SJCRH30 (cell line): ENCODE results near the gene ANKRD40. TPM values are rescaled to one million over a fixed set of nuclear protein-coding genes. Genes with fewer than 3 reads are reported as not detected.

Experiments used
- DNase-seq, 2 experiments: peaks; one replicate each; pipeline ENCODE4 v3.0.0-alpha.2; 2015 to 2020
- H3K27ac ChIP-seq: fragments of 250-450 bp; sonication (Bioruptor Pico); 2 replicates; pipeline ENCODE4 v1.5.1; 2020; ENCODE audit warnings: mild to moderate bottlenecking, moderate library complexity
- H3K27me3 ChIP-seq: fragments of 250-450 bp; sonication (Bioruptor Pico); 2 replicates; pipeline ENCODE4 v1.5.1; 2020; ENCODE audit warnings: mild to moderate bottlenecking, moderate library complexity
- H3K36me3 ChIP-seq: fragments of 250-450 bp; sonication (Bioruptor Pico); 2 replicates; pipeline ENCODE4 v1.5.1; 2020; ENCODE audit warnings: mild to moderate bottlenecking, moderate library complexity
- H3K4me1 ChIP-seq: fragments of 250-450 bp; sonication (Bioruptor Pico); 2 replicates; pipeline ENCODE4 v1.5.1; 2020; ENCODE audit warnings: mild to moderate bottlenecking, moderate library complexity
- H3K4me3 ChIP-seq: fragments of 250-450 bp; sonication (Bioruptor Pico); 2 replicates; pipeline ENCODE4 v1.5.1; 2020; ENCODE audit warnings: mild to moderate bottlenecking, moderate library complexity
- H3K9me3 ChIP-seq: fragments of 250-450 bp; sonication (Bioruptor Pico); replicated peaks from 2 replicates; pipeline ENCODE4 v1.5.1; 2020; ENCODE audit warnings: mild to moderate bottlenecking, moderate library complexity
- total RNA-seq: library from RNA; depleted of rRNA; stranded (reverse); fragments of >200 nt; shearing (Covaris generic); gene quantifications from 2 replicates; pipeline ENCODE4 v1.2.3, GENCODE V29; 2014; rRNA removed

The ANKRD40 gene
- total RNA-seq, 1 experiment from 2014 or later = 48.1 TPM

DNA sequence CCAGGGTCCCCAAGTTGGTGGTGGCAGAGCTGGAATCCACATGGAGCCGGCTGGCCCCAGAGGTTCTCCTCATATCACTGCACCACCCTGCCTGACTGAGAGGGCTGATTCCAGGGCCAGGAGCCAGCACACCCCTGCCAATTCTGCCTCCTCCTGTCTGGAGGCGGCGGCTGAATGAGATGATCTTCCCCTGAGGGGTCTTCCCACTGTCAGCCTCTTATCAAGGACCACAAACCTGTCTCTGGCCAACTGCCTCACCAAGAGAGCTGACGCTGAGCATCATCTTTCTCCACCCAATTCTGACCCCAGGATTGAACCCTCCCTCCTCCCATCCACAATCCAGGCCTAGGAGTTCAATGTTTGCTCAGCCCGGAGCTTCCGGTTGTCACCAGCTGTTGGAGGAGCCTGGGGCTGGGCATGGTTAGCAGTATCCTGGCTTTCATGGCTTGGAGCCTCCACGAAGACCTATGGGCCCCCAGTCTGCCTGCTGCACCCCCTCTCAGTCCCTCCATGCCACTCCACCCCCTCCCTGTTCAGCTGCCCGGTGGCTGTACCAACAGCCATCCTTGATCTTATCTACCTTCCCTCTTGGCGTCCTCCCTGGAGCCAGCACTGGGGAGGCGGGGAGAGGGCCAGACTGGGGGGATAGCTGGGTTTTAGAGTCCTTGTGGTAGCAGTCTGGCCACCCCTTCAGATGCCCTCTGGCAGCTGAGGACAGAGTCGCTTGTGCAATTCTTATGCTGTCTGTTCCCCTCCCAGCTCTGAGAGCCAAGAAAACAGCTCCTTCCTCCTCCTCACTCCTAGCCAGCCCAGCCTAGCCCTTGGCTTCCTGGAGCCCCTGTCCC is 47.5 kb downstream of the ANKRD40 start:
- Histone ChIP-seq H3K27me3 (no peaks in the 10 kb centered on the region), H3K4me1 (peaks cover 24% of the 10 kb centered on the region), H3K4me3 (no peak overlapping the region), H3K36me3 (no peaks in the 10 kb centered on the region), H3K9me3 (no peaks in the 10 kb centered on the region), H3K27ac (peak overlapping the region; percentile 35)
- peak; percentile 58 to 74 for DNase-seq

DNA sequence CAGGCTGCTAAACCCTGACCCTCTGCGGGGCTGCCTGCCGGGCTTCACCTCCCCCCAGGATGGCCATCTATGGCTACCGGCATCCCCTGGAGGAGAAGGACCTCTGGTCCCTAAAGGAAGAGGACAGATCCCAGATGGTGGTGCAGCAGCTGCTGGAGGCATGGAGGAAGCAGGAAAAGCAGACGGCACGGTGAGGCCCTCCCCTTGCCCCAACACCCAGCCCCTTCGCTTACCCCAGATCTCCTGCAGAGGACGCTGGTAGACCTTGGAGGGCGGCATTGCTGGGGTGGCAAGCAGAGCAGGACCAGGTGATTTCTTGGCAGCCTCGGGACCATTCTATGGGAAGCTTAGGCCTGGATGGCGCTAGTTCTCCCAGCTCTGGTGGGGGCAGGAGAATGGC is 48.5 kb downstream of the ANKRD40 start:
- Histone ChIP-seq H3K4me1 (peaks cover 24% of the 10 kb centered on the region), H3K9me3 (no peaks in the 10 kb centered on the region), H3K27ac (no peak overlapping the region), H3K27me3 (no peaks in the 10 kb centered on the region), H3K36me3 (no peaks in the 10 kb centered on the region), H3K4me3 (no peak overlapping the region)
- no peak for DNase-seq

DNA sequence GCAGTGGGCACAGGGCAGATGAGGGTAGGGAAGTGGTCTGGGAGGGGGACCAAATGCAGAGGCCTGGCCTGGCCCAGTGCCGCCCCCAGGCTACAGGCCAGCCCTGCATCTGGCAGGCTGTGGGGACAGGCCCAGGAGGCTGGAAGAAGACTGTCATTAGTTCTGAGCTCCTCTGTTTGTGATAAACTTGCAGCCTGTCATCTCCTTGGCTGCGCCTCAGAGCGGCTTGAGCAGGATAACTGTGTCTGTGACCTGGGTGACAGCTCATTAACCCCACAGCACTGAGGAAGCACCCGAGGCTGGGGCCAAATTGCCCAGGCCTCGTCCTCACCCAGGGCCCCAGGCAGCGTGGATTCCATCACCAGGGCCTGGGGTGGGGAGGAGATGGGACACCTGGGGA is 49.1 kb downstream of the ANKRD40 start:
- Histone ChIP-seq H3K4me3 (no peak overlapping the region), H3K4me1 (peaks cover 24% of the 10 kb centered on the region), H3K36me3 (no peaks in the 10 kb centered on the region), H3K27ac (no peak overlapping the region), H3K9me3 (no peaks in the 10 kb centered on the region), H3K27me3 (no peaks in the 10 kb centered on the region)
- no peak for DNase-seq

DNA sequence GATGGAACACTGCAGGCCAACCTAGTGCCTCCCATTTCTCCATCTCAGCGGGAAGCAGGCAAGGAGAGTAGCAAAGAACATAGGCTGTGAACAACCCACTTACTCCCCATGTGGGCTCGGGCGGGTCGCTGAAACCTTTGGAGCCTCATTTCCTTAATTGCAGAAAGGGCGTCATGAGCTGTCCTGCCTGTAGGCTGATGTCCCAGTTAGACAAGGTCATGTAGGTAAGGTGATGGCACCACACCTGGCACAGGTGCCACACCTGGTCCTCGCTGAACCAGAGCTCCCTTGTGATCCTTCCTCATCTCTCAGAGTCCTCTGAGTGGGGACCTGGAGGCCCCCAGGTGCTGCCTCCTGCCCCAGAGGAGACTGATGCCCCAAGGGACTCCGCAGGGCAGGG is 50.1 kb downstream of the ANKRD40 start:
- no peak for DNase-seq
- no peaks in the 10 kb centered on the region for H3K36me3 ChIP-seq
- no peaks in the 10 kb centered on the region for H3K9me3 ChIP-seq
- no peak overlapping the region for H3K4me3 ChIP-seq
- H3K27me3 ChIP-seq = no peaks in the 10 kb centered on the region
- peaks cover 24% of the 10 kb centered on the region for H3K4me1 ChIP-seq
- H3K27ac ChIP-seq = no peak overlapping the region

DNA sequence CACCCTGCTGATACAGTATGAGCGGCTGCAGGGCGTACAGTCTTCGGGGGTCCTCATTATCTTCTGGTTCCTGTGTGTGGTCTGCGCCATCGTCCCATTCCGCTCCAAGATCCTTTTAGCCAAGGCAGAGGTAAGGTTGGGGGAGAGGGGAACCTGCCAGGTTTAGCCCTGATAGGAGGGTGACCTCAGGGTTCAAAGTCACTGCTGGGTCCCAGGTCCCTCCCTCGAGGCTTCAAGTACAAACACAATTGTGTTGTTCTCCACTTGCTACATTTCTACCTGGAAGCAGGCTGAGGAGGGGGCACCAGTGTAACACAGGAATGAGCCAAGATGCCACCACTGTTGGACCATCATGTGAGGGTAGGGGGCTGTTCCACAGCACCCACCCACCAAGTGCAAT is 50.7 kb downstream of the ANKRD40 start:
- H3K4me1 ChIP-seq = peaks cover 23% of the 10 kb centered on the region
- H3K27me3 ChIP-seq = no peaks in the 10 kb centered on the region

DNA sequence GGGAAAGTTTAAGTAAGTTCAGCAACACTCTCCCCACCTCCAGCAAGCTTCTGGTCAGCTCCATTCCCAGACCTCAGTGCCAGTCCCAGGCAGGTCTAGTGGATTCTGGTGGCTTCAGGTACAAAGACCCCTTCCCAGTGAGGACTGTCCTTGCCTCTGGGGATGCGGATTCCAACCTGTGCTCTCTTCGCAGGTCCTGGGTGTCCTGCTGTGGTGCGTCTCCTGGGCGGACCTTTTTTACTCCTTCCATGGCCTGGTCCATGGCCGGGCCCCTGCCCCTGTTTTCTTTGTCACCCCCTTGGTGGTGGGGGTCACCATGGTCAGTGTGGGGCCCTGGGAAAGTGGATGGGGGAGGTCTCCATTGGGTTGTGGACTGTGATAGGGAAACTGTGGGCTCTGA is 51.2 kb downstream of the ANKRD40 start:
- Histone ChIP-seq H3K36me3 (no peaks in the 10 kb centered on the region), H3K27ac (no peak overlapping the region), H3K9me3 (no peaks in the 10 kb centered on the region), H3K27me3 (no peaks in the 10 kb centered on the region), H3K4me3 (no peak overlapping the region), H3K4me1 (peaks cover 17% of the 10 kb centered on the region)
- DNase-seq = no peak

More for the DNA sequence above, 50.7 kb downstream of the ANKRD40 start:
- Histone ChIP-seq H3K36me3 (no peaks in the 10 kb centered on the region), H3K9me3 (no peaks in the 10 kb centered on the region), H3K4me3 (no peak overlapping the region), H3K27ac (no peak overlapping the region)
- no peak for DNase-seq

DNA sequence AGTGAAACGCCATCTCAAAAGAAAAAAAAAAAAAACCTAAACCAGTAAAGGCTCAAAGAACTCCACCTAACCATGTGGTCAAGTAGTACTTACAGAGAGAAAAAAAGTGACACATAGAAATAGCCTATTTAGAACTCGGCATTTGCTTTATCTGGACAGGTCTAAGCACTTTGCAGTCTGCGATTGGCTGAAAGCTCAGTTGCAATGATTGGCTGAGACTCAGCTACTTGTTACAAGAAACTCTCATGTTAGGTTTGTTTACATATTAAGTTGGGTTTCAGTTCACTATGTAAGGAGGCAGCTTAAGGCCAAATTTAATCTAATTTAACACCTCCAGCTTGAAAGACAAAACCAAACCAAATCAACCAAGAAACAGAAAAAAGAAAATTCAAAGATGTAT is 54.0 kb downstream of the ANKRD40 start:
- H3K4me3 ChIP-seq = no peak overlapping the region
- DNase-seq = no peak
- no peaks in the 10 kb centered on the region for H3K9me3 ChIP-seq
- no peak overlapping the region for H3K27ac ChIP-seq
- H3K4me1 ChIP-seq = no peaks in the 10 kb centered on the region
- H3K27me3 ChIP-seq = no peaks in the 10 kb centered on the region
- H3K36me3 ChIP-seq = no peaks in the 10 kb centered on the region

DNA sequence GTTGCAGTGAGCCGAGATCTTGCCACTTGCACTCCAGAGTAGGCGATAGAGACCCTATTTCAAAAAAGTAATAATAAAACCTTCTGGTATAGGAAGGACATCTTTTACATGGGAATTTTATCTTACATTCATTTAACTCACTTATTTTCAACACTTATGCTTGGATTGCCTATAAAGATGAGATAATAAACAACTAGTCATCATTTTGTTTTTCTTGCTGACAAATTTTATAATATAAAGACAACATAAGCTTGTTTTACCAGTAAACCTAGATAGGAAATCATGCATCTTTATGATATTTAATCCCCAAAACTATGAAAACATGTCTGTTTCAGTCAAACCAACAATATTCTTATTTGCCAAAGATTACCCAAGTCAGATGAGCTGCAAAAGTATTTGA is 56.1 kb downstream of the ANKRD40 start:
- Histone ChIP-seq H3K36me3 (no peaks in the 10 kb centered on the region), H3K4me3 (no peak overlapping the region), H3K4me1 (no peaks in the 10 kb centered on the region), H3K9me3 (no peaks in the 10 kb centered on the region), H3K27ac (no peak overlapping the region), H3K27me3 (no peaks in the 10 kb centered on the region)
- DNase-seq = no peak

DNA sequence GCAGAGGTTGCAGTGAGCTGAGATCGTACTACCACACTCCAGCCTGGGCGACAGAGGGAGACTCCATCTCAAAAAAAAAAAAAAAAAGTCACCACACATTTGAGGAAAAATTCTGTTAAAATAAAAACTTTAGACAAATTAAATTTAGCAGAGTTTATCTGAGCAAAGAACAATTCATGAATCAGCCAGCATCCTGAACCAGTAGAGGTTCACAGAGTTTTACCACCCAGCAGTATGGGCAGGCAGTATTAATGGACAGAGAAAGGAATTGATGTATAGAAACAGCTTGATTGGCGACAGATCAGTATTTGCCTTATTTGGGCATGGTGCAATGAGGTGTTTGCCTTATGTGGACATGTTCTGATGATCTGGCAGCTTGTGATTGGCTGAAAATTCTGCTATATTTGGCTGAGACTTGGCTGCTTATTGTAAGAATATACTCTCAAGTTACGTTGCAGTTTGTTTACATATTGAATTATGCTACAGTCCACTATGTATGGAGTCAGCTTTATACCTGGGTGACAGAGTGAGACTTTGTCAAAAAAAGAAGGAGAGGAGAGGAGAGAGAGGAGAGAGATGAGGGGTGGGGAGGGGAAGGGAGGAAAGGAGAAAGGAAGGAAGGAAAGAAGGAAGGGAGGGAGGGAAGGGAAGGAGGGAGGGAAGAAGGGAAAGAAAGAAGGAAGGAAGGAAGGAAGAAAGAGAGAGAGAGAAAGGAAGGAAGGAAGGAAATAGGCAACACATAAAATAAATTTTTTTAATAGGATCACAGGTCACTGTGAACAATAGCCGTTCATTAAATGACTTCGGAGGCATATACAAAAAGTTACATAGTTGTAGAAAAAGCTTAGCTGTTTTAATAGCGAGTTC is 58.4 kb downstream of the ANKRD40 start:
- DNase-seq = peak in 1 of 2 experiments; percentile 28
- Histone ChIP-seq H3K4me3 (no peak overlapping the region), H3K27me3 (no peaks in the 10 kb centered on the region), H3K36me3 (no peaks in the 10 kb centered on the region), H3K9me3 (no peaks in the 10 kb centered on the region), H3K4me1 (no peaks in the 10 kb centered on the region), H3K27ac (no peak overlapping the region)

DNA sequence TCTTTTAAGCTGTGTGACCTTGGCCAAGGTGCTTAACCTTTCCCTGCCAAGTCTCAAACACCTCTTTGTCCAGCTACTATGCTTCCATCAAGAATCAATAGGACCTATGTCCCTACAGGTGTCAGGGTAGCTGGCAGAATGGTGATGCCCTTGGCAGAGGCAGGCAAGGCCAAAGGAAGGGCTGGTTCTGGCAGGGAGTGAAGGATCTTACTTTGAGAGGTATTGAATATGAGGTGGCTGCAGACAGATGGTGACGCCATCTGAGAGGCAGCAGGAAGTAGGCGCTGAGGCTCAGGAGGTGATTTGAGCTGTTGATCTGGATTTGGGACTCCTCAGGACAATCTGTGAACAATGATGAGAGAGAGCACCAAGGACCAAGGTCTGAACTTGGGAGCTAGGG is 60.5 kb downstream of the ANKRD40 start:
- H3K4me3 ChIP-seq = no peak overlapping the region
- no peaks in the 10 kb centered on the region for H3K27me3 ChIP-seq
- no peaks in the 10 kb centered on the region for H3K36me3 ChIP-seq
- no peak overlapping the region for H3K27ac ChIP-seq
- DNase-seq = no peak
- no peaks in the 10 kb centered on the region for H3K4me1 ChIP-seq
- no peaks in the 10 kb centered on the region for H3K9me3 ChIP-seq

DNA sequence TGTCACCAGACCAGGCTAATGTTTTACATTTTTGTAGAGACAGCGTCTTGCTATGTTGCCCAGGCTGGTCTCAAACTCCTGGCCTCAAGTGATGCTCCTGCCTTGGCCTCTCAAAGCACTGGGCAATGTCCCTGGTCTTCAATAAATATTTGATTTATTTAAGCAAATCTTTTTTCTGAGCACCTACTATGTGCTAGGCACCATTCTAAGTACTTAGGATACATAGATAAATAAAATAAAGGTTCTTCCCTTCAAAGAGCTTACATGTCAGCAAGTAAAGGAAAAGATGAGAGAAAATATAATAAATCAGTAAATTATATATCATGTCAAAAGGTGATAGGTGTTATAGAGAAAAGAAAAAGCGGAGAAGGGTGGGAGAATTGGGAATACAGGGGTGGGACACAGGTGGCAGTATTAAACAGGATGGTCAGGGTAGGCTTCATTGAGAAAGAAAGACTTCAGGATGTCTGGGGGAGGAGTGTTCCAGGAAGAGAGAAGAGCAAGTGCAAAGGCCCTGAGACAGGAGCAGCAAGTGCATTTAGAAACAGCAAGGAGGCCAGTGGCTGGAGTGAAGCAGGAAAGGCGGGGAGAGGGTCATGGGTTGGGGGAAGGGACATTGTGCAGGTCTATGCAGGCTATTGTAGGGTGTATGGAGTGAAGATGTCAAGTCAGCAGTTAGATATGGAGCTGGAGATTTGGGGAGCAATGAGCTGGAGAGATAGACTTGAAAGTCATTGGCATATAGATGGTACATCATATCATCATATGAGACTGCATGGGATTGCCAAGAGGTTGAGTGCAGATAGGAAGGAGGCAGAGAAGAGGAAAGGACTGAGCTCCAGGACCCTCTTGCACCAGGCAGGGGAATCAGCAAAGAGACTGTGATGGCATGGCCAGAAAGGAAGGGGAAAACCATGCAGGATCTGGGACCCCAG is 61.7 kb downstream of the ANKRD40 start:
- no peaks in the 10 kb centered on the region for H3K27me3 ChIP-seq
- no peak overlapping the region for H3K27ac ChIP-seq
- no peak for DNase-seq
- H3K4me1 ChIP-seq = peaks cover 6% of the 10 kb centered on the region
- no peaks in the 10 kb centered on the region for H3K36me3 ChIP-seq
- no peak overlapping the region for H3K4me3 ChIP-seq
- no peaks in the 10 kb centered on the region for H3K9me3 ChIP-seq

Other genes starting within 250 kb of the ANKRD40 start
- gene CHAD, start 239.0 kb downstream of the ANKRD40 start, total RNA-seq = not detected in 2 replicates
- gene RSAD1, start 229.1 kb downstream of the ANKRD40 start, total RNA-seq = 14.8 and 17.3 TPM in 2 replicates
- not detected in 2 replicates for gene MYCBPAP, start 199.5 kb downstream of the ANKRD40 start, total RNA-seq
- not detected in 2 replicates for gene EPN3, start 175.2 kb downstream of the ANKRD40 start, total RNA-seq
- gene SPATA20, start 160.7 kb downstream of the ANKRD40 start, total RNA-seq = 12.0 and 13.1 TPM in 2 replicates
- gene CACNA1G, start 147.2 kb downstream of the ANKRD40 start, total RNA-seq = 3.5 and 4.2 TPM in 2 replicates
- 0.10 and 0.16 TPM in 2 replicates for gene ABCC3, start 73.0 kb downstream of the ANKRD40 start, total RNA-seq
- gene LUC7L3, start 11.7 kb upstream of the ANKRD40 start, total RNA-seq = 54.9 and 84.7 TPM in 2 replicates
- not detected in 2 replicates for gene ANKRD40CL, start 59.6 kb upstream of the ANKRD40 start, total RNA-seq
- 0.13 TPM in 1 of 2 replicates, not detected in the other for gene WFIKKN2, start 127.7 kb upstream of the ANKRD40 start, total RNA-seq
- gene TOB1, start 158.4 kb upstream of the ANKRD40 start, total RNA-seq = 10.8 and 12.4 TPM in 2 replicates